ENCODE data around the gene SELENOM.
A peak's percentile ranks its signal among the peaks of the same experiment; 100 is the strongest.

Gene SELENOM

DNA sequence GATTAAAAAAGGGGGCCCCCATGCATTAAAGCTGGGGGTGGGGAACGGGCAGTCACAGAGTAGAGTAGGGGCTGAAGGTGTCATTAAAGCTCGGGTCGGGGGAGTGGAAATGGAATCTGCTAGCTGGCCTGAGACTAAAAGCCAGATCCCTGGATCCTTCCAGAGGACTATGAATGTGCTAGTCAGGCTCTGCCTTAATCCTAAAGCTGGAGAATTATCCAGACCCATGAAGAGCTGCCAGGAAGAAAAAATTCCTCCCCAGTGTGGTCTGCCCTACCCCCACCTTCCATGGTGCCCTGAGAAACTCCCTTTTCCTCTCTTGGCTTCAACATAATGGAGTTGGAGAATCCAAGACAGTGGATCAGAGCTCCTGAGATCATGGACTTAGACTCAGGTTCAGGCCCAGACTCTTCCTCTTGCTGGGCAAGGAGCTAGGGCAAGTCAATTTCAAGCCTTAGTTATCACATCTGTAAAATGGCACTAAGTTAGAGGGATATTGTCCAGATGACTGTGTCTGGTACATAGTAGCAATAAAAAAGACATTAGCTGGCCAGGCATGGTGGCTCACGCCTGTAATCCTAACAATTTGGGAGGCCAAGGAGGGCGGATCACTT is 50.3 kb downstream of the SELENOM start:
- TF ChIP-seq, protein P1, sequence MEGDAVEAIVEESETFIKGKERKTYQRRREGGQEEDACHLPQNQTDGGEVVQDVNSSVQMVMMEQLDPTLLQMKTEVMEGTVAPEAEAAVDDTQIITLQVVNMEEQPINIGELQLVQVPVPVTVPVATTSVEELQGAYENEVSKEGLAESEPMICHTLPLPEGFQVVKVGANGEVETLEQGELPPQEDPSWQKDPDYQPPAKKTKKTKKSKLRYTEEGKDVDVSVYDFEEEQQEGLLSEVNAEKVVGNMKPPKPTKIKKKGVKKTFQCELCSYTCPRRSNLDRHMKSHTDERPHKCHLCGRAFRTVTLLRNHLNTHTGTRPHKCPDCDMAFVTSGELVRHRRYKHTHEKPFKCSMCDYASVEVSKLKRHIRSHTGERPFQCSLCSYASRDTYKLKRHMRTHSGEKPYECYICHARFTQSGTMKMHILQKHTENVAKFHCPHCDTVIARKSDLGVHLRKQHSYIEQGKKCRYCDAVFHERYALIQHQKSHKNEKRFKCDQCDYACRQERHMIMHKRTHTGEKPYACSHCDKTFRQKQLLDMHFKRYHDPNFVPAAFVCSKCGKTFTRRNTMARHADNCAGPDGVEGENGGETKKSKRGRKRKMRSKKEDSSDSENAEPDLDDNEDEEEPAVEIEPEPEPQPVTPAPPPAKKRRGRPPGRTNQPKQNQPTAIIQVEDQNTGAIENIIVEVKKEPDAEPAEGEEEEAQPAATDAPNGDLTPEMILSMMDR (IDR thresholded peaks at IDR 0.05; ENCODE audit: low read depth, low read length), result no peak
- DNase-seq (ENCODE audit: low read depth, low spot score), result no peak
- in situ Hi-C loops (cut with HindIII; ENCODE audit: low sequenced_read_pairs), result no loop called here
- H3K4me3 ChIP-seq (ENCODE audit: low read depth, low read length), result no peak overlapping the region

DNA sequence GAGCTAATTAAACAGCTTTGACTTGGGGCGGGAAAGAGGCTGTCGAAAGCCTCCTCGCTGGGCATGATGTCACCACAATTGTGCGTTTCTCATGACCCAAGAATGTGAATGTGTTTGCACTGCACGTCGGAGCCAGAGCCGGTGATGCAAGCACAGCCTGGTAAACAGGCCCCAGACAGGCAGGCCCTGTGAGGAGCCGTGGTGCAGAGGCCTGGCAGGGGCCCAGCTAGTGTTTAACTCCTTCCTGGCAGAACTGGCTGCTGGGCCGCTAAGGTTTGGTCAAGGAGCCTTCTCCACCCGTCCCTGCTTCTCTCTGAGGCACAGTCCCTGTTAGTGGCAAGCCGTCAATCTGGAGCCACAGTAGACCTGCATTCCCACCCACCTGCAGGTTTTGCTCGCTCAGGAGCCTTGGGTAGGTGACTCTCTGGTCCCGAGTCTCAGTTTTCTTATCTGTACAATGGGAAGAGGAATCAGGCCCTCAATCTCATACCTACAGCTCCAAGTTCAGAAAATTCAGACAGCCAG is 51.7 kb downstream of the SELENOM start:
- TF ChIP-seq, protein P1 (IDR thresholded peaks at IDR 0.05; ENCODE audit: low read depth, low read length), result no peak
- H3K4me3 ChIP-seq (ENCODE audit: low read depth, low read length), result no peak overlapping the region
- in situ Hi-C loops (cut with HindIII; ENCODE audit: low sequenced_read_pairs), result no loop called here
- peak; percentile 97 for DNase-seq (ENCODE audit: low read depth, low spot score)

DNA sequence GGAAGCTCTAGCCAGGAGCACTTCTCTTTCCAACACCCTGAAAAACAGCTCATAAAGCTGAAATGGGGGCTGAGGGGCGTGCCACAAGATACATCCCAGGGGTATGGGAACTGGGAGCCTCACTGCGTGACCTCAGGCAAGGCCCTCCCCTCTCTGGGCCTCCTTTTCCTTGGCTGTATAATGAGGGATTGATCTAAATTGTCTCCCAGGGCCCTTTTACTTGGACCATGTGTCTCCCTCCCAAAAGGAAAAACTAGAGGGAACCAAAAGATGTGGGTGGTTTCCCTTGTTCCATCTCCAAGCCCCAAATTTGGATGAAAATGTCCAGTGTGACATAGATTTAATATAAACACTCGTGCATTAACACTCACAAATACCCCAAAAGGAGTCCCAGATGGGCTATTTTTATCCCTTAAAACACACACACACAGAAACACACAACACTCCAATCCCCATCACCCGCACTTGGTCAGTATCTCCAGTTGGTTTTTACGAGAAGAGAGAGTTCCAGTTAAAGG is 52.2 kb downstream of the SELENOM start:
- in situ Hi-C loops (cut with HindIII; ENCODE audit: low sequenced_read_pairs), result no loop called here
- no peak overlapping the region for H3K4me3 ChIP-seq (ENCODE audit: low read depth, low read length)
- no peak for DNase-seq (ENCODE audit: low read depth, low spot score)
- TF ChIP-seq, protein P1 (IDR thresholded peaks at IDR 0.05; ENCODE audit: low read depth, low read length), result no peak

All from astrocyte of the spinal cord (primary cell).